Type B pancreatic cell (in vitro differentiated cells): Measurements from ENCODE around the gene TMPRSS2. TPM values are rescaled to one million over a fixed set of nuclear protein-coding genes. Genes with fewer than 3 reads are reported as not detected.
"Not testable (repeated sequence)": the region's sequence is repeated elsewhere in the genome, so short reads cannot be mapped to it uniquely, and the experiment has no call there.

ENCODE experiments used
- DNase-seq: peaks from one replicate; pipeline ENCODE4 v3.0.0; 2021; ENCODE audit warnings: mixed read lengths; ENCODE audit not compliant: unreplicated experiment; ENCODE audit errors: extremely low spot score
- H3K27ac Mint-ChIP-seq: 2 replicates; pipeline ENCODE4 v1.8.0; 2021; ENCODE audit warnings: mild to moderate bottlenecking, mixed read lengths
- H3K27me3 Mint-ChIP-seq: 2 replicates; pipeline ENCODE4 v1.8.0; 2021; ENCODE audit warnings: mixed read lengths
- H3K36me3 Mint-ChIP-seq: 2 replicates; pipeline ENCODE4 v1.8.0; 2021; ENCODE audit warnings: mixed read lengths
- H3K4me1 Mint-ChIP-seq: one replicate; pipeline ENCODE4 v1.8.0; 2021; ENCODE audit warnings: mixed read lengths; ENCODE audit not compliant: unreplicated experiment
- H3K4me3 Mint-ChIP-seq: 2 replicates; pipeline ENCODE4 v1.8.0; 2021; ENCODE audit warnings: mild to moderate bottlenecking, mixed read lengths
- H3K9me3 Mint-ChIP-seq: 2 replicates; pipeline ENCODE4 v1.8.0; 2021; ENCODE audit warnings: mixed read lengths
- CTCF ChIP-seq: fragments of 200-600 bp; sonication (generic); conservative IDR thresholded peaks from 2 replicates; pipeline ENCODE4 v1.5.0; 2021; ENCODE audit warnings: antibody characterized with exemption, mild to moderate bottlenecking
- total RNA-seq: library from RNA; stranded (reverse); gene quantifications from 2 replicates; pipeline ENCODE4 v1.2.1, GENCODE V29; 2021; ENCODE audit warnings: low replicate concordance

Gene TMPRSS2
- total RNA-seq, 1 donor from 2014 or later: 82.1 TPM

DNA sequence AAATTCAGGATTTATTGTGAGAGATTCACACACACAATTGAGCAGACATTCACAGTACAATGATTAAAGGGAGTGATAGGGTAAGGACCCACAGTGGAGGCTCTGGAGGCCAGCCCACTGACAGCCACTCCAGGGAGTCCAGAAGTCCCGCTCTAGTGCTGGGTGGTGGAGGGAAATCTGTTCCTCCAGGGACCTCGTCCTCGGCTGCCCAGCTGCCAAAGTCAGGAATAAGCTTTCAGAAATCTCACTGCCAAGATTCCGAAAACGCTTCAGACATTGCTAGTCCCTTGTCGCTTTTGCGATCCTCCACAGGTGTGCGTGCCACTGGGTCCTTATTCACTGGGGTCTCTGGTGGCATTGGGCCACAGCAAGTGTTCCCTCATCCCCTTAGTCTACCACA is 79.6 kb downstream of the TMPRSS2 start:
- Mint-ChIP-seq H3K27me3 (peaks cover 31% of the 10 kb centered on the region), H3K4me1 (no peaks in the 10 kb centered on the region), H3K9me3 (no peaks in the 10 kb centered on the region), H3K4me3 (no peak overlapping the region), H3K36me3 (no peaks in the 10 kb centered on the region), H3K27ac (no peak overlapping the region)
- no peak for DNase-seq
- no peak for TF ChIP-seq CTCF

- no peaks in the 10 kb centered on the region for H3K4me1 Mint-ChIP-seq
- TF ChIP-seq CTCF: no peak
- no peaks in the 10 kb centered on the region for H3K9me3 Mint-ChIP-seq
- H3K4me3 Mint-ChIP-seq: no peak overlapping the region
- no peak overlapping the region for H3K27ac Mint-ChIP-seq
- peaks cover 31% of the 10 kb centered on the region for H3K27me3 Mint-ChIP-seq
- DNase-seq: no peak
- no peaks in the 10 kb centered on the region for H3K36me3 Mint-ChIP-seq
These were observed 80.4 kb downstream of the TMPRSS2 start for GRCh38 chr21:41427556-41427955.

- Mint-ChIP-seq H3K9me3 (no peaks in the 10 kb centered on the region), H3K27ac (no peak overlapping the region), H3K36me3 (no peaks in the 10 kb centered on the region), H3K4me3 (peak overlapping the region; percentile 83), H3K4me1 (no peaks in the 10 kb centered on the region), H3K27me3 (peaks cover 31% of the 10 kb centered on the region)
- DNase-seq: no peak
- TF ChIP-seq CTCF: no peak
These were observed 81.1 kb downstream of the TMPRSS2 start for GRCh38 chr21:41426676-41427404.

- DNase-seq: no peak
- Mint-ChIP-seq H3K4me3 (peak within 1 kb of the TSS; percentile 83), H3K27ac (peak within 1 kb of the TSS; percentile 26), H3K9me3 (no peaks in the 10 kb centered on the region), H3K36me3 (no peaks in the 10 kb centered on the region), H3K4me1 (peaks cover 3% of the 10 kb centered on the region), H3K27me3 (peaks cover 31% of the 10 kb centered on the region)
- TF ChIP-seq CTCF: no peak
These were observed 81.8 kb downstream of the TMPRSS2 start, which contains the start of gene MX1 for GRCh38 chr21:41425954-41426675. Gene MX1 (plus strand): TSS chr21:41426239. CDS start chr21:41432071, 5,832 bp downstream.

DNA sequence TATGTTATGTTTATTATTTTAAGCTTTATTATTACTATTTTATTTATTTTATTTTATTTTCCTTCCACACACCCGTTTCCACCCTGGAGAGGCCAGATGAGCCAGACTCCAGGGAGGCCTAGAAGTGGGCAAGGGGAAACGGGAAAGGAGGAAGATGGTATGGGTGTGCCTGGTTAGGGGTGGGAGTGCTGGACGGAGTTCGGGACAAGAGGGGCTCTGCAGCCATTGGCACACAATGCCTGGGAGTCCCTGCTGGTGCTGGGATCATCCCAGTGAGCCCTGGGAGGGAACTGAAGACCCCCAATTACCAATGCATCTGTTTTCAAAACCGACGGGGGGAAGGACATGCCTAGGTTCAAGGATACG is 82.4 kb downstream of the TMPRSS2 start:
- DNase-seq: no peak
- no peaks in the 10 kb centered on the region for H3K36me3 Mint-ChIP-seq
- H3K27ac Mint-ChIP-seq: peak overlapping the region; percentile 26
- peaks cover 31% of the 10 kb centered on the region for H3K27me3 Mint-ChIP-seq
- no peaks in the 10 kb centered on the region for H3K9me3 Mint-ChIP-seq
- TF ChIP-seq CTCF: no peak
- H3K4me3 Mint-ChIP-seq: peak overlapping the region; percentile 83
- peaks cover 7% of the 10 kb centered on the region for H3K4me1 Mint-ChIP-seq

- not testable (repeated sequence) for H3K36me3 Mint-ChIP-seq, DNase-seq, H3K4me1 Mint-ChIP-seq, H3K27ac Mint-ChIP-seq, H3K9me3 Mint-ChIP-seq
- H3K27me3 Mint-ChIP-seq: peaks cover 27% of the 10 kb centered on the region
- H3K4me3 Mint-ChIP-seq: peak overlapping the region; percentile 66
These were observed 84.7 kb downstream of the TMPRSS2 start for GRCh38 chr21:41423305-41423636.
